GM08714 (cell line): ENCODE measurements around the gene ECT2.
A peak's percentile ranks its signal among the peaks of the same experiment; 100 is the strongest.
"Not testable (repeated sequence)": the region's sequence is repeated elsewhere in the genome, so short reads cannot be mapped to it uniquely, and the experiment has no call there.

Experiments
- H3K4me3 ChIP-seq: fragments of 200-500 bp; sonication (Bioruptor generic); 2 replicates; pipeline ENCODE4 v1.5.1; 2014; ENCODE audit warnings: mild to moderate bottlenecking, low read length, inconsistent platforms
- ZNF274 ChIP-seq: IDR thresholded peaks from 2 replicates; pipeline ENCODE4 v1.6.1; 2012; ENCODE audit warnings: mild to moderate bottlenecking, low read depth, low read length

Gene ECT2

DNA sequence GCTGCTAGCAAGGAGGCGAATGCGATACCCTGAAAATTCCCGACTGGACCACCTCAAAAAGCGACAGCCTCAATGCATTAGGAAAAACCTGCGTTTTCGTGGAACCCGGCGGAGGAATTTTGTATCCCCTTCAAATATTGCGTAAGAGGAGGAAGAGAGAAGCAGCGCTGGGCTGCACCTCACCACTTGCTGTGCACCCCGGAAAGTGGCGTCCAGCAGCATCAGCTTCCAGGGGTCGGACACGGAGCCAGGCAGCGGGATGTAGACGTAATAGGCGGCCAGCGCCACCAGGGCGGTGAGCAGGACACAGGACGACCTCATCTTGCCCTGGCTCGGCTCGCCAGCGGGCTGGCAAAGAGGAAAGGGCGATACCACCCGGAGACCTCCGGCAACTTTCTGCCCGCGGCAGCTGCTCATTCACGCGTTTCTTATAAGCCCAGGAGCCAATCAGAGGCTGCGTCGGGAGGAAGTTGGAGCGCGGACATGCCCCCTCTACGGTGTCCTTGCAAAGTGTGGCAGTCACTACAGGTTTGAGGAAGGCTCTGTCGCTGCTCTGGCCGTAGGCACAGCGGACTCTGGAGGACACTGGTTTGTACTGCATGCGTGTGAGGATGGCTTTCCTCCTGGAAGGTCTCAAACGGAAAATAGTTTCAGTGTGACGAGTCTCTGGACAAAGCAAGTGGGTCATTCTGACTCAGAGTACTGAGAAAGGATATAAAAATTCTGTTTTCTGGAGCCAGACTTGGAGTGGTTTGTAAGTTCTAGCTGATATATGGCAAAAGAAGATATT is 39.7 kb upstream of the ECT2 start, which contains the start of gene NCEH1:
NCEH1 (minus strand) TSS at position 404 of the 790 bp plus-strand sequence; CDS start at position 321, 83 bp downstream.
- peak within 1 kb of the TSS; percentile 82 for H3K4me3 ChIP-seq
- no peak for TF ChIP-seq ZNF274

DNA sequence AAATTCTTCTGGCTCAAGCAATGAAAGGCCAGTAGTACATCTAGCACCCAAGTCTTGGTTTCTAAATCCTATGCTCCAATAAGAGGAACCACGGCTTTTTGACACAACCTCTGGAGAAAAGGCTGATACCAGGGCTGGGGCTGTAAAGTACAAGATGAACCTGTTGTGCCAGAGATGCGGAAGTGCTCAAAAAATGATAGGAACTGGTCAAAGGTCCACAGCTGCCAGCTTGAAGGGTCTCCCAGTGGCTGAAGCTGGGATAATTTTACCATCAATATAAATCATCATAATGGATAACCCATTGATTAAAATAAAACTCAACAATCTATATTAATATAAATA is 39.1 kb upstream of the ECT2 start:
- peak overlapping the region; percentile 82; the same call in 1 of the 2 replicates for H3K4me3 ChIP-seq
- TF ChIP-seq ZNF274, result no peak

DNA sequence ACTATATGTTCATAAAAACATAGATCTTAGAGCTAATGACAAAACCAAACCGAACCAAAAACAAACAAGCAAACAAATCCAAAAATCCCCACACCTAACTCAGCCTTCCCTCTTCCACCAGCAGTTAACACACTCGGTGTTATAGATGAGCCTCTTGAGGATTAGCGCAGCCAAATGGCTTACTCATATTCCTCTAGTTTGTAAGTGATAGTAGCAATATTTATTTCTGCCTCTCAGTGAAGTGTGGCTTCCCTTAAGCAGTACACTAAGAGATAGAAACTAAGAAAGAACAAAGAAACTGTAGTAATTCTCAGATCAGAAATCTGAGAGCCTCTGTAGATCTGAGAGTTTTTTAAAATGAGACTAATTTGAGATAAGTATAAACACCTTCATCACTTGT is 37.2 kb upstream of the ECT2 start:
- TF ChIP-seq ZNF274, result no peak

DNA sequence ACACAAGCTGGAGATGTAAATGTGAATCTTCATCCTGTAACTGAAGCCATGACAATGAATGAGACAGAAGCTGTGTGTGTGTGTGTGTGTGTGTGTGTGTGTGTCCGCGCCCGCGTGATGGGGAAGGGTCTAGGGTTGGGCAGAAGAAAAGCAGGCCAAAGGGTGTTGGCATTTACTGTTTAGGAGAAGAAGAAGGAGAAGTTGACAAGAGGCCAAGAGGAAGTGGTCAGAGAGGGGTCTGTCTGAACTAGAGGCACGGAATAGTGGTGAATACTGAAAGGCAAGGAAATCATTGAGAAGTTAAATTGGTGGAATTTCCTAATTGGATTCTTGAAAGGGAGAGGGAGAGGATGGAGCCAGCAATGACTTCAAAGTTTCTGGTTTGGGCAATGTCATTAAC is 34.0 kb upstream of the ECT2 start:
- no peak overlapping the region for H3K4me3 ChIP-seq
- TF ChIP-seq ZNF274, result no peak

More for the DNA sequence above, 37.2 kb upstream of the ECT2 start:
- H3K4me3 ChIP-seq, result no peak overlapping the region

DNA sequence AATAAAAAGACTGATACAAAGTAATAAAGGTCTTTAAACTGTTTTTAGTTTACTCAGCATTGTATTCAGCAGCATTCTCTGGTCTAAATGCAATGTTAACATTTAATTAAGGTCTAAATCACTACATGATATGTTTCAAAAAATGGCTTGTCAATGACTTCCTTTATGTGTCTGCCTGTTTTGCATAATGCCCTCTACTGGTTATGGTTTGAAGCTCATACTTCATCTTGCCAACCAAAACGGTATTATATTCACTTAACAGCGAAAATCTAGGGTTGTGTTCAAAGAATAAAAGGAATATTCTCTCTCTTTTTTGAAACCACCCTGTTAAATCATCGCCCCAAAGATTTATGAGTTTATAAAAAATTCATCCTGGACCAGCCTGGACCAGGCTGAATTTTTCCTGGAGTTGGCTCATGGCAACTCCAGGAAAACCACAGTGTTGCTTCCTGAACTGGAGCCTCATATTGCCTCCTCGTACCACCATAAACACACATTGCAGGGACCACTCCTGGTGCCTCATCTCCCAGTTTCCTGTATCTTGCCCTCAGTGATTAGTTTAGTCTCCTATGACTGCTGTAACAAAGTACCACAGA is 32.9 kb upstream of the ECT2 start:
- no peak overlapping the region for H3K4me3 ChIP-seq
- no peak for TF ChIP-seq ZNF274

DNA sequence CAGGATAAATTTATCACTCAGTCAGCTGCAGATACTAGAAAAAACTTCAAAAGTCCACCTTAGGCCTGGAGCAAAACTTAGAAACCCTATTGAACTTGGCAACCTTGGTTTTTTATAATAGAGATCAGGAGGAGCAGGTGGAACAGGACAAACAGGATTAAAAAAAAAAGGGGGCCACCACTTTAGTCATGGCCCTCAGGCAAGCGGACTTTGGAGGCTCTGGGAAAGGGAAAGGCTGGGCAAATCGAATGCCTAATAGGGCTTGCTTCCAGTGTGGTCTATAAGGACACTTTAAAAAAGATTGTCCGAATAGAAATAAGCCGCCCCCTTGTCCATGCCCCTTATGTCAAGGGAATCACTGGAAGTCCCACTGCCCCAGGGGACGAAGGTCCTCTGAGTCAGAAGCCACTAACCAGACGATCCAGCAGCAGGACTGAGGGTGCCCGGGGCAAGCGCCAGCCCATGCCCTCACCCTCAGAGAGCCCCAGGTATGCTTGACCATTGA is 27.9 kb upstream of the ECT2 start:
- not testable (repeated sequence) for H3K4me3 ChIP-seq

DNA sequence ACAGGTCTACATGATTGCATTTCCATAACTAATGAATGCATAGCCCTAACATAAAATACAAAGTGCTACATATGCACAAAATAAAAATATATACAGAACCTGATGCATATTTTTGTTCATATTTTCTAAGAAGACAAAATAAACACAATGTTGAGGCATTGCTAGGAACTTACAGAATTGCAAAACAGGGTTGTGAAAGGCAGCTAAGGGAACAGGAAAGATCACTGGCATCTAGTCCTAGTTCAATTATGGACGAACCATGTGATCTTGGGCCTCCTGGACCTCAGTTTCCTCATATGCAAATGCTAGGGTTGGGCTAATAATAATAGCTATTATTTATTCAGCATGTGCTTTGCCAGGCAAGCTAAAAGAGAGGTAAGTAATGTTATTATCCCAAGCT is 24.1 kb upstream of the ECT2 start:
- TF ChIP-seq ZNF274, result no peak

DNA sequence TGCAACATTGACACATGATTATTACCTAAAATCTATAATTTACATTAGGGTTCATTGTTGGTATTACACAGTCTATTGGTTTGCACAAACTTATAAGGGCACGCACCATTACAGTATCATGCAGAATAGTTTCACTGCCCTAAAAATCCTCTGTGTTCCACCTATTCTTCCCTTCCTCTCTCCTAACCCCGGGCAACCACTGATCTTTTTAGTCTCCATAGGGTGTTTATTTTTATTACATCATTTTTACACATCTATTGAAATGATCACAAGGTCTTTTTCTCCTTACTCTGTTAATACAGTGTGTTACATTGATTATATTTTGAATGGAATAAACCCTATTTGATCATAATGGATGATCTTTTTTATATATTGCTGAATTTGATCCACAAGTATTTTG is 15.5 kb upstream of the ECT2 start:
- no peak for TF ChIP-seq ZNF274
- H3K4me3 ChIP-seq, result no peak overlapping the region

More for the DNA sequence above, 24.1 kb upstream of the ECT2 start:
- H3K4me3 ChIP-seq, result no peak overlapping the region

DNA sequence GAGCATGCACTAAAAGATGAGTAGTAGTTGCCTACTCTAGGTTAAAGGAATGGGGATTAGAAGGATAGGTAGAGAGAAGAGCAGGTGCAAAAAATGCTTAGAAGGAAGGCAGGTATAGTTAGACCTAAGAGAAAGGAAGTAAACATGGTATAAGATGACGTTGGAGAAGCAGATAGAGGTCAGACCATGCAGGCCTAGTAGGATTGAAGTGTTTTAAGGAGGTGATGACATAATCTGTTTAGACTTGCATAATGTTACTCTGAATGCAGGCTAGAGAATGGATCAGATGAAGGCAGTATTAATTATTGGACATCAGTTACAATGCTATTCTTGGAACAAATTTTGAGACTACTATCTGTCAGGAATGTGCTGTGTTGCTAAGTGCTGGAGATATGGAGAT is 11.1 kb upstream of the ECT2 start:
- no peak for TF ChIP-seq ZNF274
- no peak overlapping the region for H3K4me3 ChIP-seq

DNA sequence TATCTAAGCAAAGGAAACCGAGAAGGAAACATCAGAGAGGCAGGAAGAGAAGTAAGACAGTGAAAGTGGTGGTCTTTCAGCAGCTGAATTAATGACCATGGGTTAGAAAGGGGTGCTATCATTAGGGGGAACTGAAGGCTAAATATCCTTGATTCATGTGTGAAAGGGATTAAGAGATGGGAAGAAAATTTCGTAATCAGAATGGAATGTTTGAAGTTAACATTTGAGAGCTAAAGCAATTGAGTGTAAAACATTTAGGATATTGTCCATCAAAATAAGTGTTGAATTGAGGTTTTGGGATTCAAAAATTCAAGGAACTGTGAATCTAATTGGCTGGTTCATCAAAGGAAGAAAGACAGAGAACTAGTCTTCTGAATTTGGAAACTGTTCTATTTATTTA is 4.1 kb upstream of the ECT2 start:
- H3K4me3 ChIP-seq, result no peak overlapping the region
- TF ChIP-seq ZNF274, result no peak

DNA sequence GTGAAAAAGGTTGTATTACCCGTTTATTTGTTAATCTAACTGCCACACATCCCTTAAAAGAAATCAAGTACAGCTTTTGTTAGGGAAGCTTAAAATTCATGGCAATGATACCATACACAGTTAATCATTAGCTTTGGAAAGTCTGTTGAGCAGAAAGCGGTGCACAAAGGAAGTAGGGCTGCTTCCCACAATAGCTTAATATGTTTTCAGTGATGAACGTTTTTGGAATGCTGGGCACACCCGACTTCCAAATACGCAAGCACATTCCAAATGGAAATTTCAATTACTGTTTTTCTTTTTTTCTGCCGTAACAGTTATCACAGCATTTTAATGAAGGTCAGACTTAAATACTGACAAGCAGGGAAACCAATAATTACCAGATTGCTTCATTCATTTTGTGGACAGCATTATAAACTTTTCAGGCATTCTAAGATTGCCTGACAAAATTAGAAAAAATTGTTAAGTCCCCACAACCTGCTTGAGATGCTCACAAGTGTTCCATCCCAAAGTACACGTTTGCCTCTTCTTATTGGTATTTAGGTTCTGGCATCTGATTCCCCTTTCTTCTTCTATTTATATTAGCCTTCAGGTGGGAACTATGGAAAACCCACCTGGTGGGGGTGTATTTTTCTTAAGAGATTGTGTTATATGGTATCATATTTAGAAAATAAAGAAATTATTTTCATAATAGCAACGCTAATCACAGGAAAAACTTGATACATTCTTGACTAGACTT is 1.1 kb upstream of the ECT2 start:
- no peak overlapping the region for H3K4me3 ChIP-seq
- no peak for TF ChIP-seq ZNF274

DNA sequence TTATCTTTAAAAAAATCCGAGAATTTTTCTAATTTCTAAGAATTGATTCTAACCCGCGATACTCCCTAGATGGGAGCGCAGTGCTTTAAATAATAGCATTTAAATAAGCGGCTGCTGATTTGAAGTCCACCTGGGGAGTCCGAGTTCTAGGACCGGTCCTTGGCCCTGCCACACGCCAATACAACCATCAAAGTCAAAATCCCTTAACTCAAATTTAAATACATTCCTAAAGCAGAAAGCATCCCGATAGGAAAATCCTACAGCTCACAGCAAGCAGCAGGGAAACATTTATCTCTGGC is 508 bp upstream of the ECT2 start:
- TF ChIP-seq ZNF274, result no peak
- H3K4me3 ChIP-seq, result peak overlapping the region; percentile 80

DNA sequence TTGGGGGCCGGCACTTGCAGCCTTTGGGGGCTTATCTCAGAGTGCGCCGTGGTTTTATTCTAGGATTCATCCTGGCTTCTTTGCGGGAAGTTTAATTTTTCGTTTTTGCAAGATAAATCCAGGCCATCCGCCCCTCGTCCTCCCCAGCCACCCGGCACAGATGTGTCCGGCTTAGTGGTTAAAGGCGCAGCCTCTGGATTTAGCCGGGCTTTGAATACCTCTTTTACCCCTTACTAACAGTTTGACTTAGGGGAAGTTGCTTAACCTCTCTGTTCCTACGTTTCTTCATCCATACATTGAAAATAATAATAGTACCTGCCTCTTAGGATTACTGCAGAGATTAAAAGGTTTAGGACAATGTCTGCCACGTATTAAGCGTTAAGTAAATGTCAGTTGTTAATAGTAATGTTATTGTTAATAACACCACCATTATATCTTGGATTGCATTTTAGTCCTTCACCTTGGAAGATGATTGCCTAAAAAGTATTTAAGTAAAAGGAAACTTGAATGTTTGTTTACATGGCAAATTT is 714 bp downstream of the ECT2 start:
- no peak for TF ChIP-seq ZNF274

DNA sequence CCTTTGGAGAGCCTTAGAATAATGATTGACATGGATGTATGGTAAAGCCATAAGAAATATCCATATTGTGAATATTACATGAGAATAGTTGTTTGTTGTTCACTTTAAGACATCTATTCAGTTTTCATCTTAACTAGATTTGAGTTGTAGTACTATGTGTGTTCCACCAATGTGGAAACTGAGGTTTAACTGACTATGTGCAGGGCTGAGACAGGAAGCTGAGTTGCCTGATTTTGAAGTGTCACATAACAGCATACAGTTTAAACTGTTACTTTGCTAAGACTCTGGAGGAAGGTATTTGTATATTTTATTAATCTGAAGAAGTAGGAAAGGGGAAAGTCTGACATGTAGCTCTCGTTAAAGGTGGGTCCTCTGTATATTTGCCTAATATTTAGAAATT is 2.1 kb downstream of the ECT2 start:
- TF ChIP-seq ZNF274, result no peak
- peak overlapping the region; percentile 88; the same call in 1 of the 2 replicates for H3K4me3 ChIP-seq

More for the DNA sequence above, 714 bp downstream of the ECT2 start:
- H3K4me3 ChIP-seq, result peak overlapping the region; percentile 88

DNA sequence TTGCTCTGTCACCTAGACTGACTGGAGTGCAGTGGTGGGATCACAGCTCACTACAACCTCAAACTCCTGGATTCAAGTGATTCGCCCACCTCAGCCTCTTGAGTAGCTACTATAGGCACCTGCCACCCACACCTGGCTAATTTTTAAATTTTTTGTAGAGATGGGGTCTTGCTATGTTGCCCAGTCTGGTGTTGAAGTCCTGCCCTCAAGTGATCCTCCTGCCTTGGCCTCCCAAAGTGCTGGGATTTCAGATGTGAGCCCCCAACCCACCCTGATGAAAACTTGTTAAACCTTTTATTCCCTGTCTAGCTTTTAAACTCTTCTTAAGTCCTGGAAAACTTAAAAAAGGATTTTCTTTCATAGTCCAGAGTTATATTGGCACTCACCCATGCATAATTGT is 2.6 kb downstream of the ECT2 start:
- TF ChIP-seq ZNF274, result no peak
- H3K4me3 ChIP-seq, result no peak overlapping the region

DNA sequence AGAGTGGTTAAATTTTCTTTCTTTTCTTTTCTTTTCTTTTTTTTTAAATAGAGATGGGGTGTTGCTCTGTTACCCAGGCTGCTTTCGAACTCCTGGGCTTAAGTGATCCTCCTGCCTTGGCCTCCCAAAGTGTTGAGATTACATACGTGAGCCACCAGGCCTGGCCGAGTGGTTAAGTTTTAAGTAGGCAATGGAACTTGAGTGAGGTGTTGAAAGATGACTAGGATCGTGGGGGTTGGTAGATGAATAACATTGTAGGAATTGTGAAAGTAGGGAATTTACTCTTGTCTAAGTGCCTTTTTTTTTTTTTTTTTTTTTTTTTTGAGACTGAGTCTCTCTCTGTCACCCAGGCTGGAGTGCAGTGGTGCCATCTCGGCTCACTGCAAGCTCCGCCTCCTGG is 9.9 kb downstream of the ECT2 start:
- H3K4me3 ChIP-seq, result not testable (repeated sequence)
